ENCODE measurements around the gene PIBF1. TPM values are rescaled to one million over a fixed set of nuclear protein-coding genes. Genes with fewer than 3 reads are reported as not detected.

The PIBF1 gene
- total RNA-seq, 2 donors from 2014 or later = 11.5 to 18.3 TPM

GRCh38 chr13:72864142-72865011 is 82.4 kb downstream of the PIBF1 start:
- DNase-seq (ENCODE audit: low spot score) (no peak), ATAC-seq (ENCODE audit: insufficient number of reproducible peaks, low FRiP score, low read depth) (no peak)
- no peak for TF ChIP-seq CTCF (IDR thresholded peaks at IDR 0.05)
- Histone ChIP-seq H3K36me3 (no peaks in the 10 kb centered on the region), H3K4me1 (ENCODE audit: control insufficient read depth in 1 of 2, low read depth in 2 of 2) (peaks cover 4 to 17% of the 10 kb centered on the region in 2 donors), H3K27me3 (replicated peaks; ENCODE audit: insufficient read depth) (no peaks in the 10 kb centered on the region), H3K4me3 (no peak overlapping the region), H3K9me3 (no peaks in the 10 kb centered on the region), H3K27ac (peak overlapping the region in 1 of 2 donors; percentile 19)

GRCh38 chr13:72868229-72868628 is 86.3 kb downstream of the PIBF1 start:
- peaks cover 4 to 17% of the 10 kb centered on the region in 2 donors for H3K4me1 ChIP-seq (ENCODE audit: control insufficient read depth in 1 of 2, low read depth in 2 of 2)
- no peak for TF ChIP-seq CTCF (IDR thresholded peaks at IDR 0.05)
- no peak for ATAC-seq (ENCODE audit: insufficient number of reproducible peaks, low FRiP score, low read depth)
- H3K27me3 ChIP-seq (replicated peaks; ENCODE audit: insufficient read depth) = no peaks in the 10 kb centered on the region
- no peaks in the 10 kb centered on the region for H3K9me3 ChIP-seq
- H3K4me3 ChIP-seq = no peak overlapping the region
- no peak for DNase-seq (ENCODE audit: low spot score)
- H3K27ac ChIP-seq = no peak overlapping the region
- H3K36me3 ChIP-seq = no peaks in the 10 kb centered on the region

DNA sequence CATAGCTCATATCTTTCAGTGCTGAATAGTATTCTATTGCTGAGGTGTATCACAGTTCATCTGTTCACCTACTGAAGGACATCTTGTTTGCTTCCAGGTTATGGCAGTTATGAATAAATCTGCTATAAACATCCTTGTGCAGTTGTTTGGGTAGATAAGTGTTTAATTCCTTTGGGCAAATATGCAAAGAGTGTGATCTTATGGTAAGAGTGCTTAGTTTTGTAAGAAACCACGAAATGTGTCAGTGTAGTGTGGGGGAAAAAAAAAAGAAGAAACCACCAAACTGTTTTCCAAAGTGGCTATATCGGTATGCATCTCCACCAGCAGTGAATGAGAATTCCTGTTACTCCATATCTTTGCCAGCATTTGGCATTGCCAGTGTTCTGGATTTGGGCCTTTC is 93.3 kb downstream of the PIBF1 start:
- Histone ChIP-seq H3K36me3 (no peaks in the 10 kb centered on the region), H3K27ac (no peak overlapping the region), H3K9me3 (no peaks in the 10 kb centered on the region), H3K4me3 (no peak overlapping the region), H3K27me3 (replicated peaks; ENCODE audit: insufficient read depth) (no peaks in the 10 kb centered on the region), H3K4me1 (ENCODE audit: control insufficient read depth in 1 of 2, low read depth in 2 of 2) (no peaks in the 10 kb centered on the region)
- DNase-seq (ENCODE audit: low spot score) = no peak
- ATAC-seq (ENCODE audit: insufficient number of reproducible peaks, low FRiP score, low read depth) = no peak
- TF ChIP-seq CTCF (IDR thresholded peaks at IDR 0.05) = no peak

DNA sequence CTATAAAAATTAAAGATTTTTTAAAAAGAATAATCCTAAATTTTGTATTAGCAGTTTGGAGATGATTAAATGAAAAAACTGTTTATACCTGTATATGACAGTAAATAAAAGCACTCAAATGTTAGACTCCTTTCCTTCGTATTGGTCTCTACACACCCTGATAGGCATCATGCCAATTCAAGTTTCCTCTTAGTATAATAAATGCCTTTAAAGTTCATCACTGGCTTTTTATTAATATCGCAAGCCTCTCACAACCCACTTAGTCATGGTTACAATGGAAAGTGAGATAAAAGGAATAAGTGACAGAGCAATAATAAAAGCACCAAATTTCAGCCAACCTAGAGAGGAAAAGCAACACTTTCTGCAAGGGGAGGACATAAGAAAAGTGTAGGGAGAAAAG is 102.2 kb downstream of the PIBF1 start:
- no peak for TF ChIP-seq CTCF (IDR thresholded peaks at IDR 0.05)
- Histone ChIP-seq H3K4me3 (no peak overlapping the region), H3K27ac (no peak overlapping the region), H3K9me3 (no peaks in the 10 kb centered on the region), H3K27me3 (replicated peaks; ENCODE audit: insufficient read depth) (no peaks in the 10 kb centered on the region), H3K4me1 (ENCODE audit: control insufficient read depth in 1 of 2, low read depth in 2 of 2) (peaks cover 0 to 8% of the 10 kb centered on the region in 2 donors), H3K36me3 (no peaks in the 10 kb centered on the region)
- ATAC-seq (ENCODE audit: insufficient number of reproducible peaks, low FRiP score, low read depth) (no peak), DNase-seq (ENCODE audit: low spot score) (no peak)

- H3K4me3 ChIP-seq = no peak overlapping the region
- no peaks in the 10 kb centered on the region for H3K36me3 ChIP-seq
- ATAC-seq (ENCODE audit: insufficient number of reproducible peaks, low FRiP score, low read depth) (no peak), DNase-seq (ENCODE audit: low spot score) (no peak)
- peaks cover under 1 to 8% of the 10 kb centered on the region in 2 donors for H3K4me1 ChIP-seq (ENCODE audit: control insufficient read depth in 1 of 2, low read depth in 2 of 2)
- TF ChIP-seq CTCF (IDR thresholded peaks at IDR 0.05) = no peak
- H3K27ac ChIP-seq = no peak overlapping the region
- H3K27me3 ChIP-seq (replicated peaks; ENCODE audit: insufficient read depth) = no peaks in the 10 kb centered on the region
- H3K9me3 ChIP-seq = no peaks in the 10 kb centered on the region
Measured at GRCh38 chr13:72886272-72887067, 104.5 kb downstream of the PIBF1 start.

Data from thoracic aorta (tissue), 2 donors.